NCI-H1694 treated with DMSO at 0.1 percent for 48 hours (cell line): ENCODE data around the gene AQP9.
A peak's percentile ranks its signal among the peaks of the same experiment; 100 is the strongest.

Source experiments
- DNase-seq: peaks from one replicate; lab custom pipeline; 2025; lab: John Stamatoyannopoulos, UW

AQP9 gene

DNA sequence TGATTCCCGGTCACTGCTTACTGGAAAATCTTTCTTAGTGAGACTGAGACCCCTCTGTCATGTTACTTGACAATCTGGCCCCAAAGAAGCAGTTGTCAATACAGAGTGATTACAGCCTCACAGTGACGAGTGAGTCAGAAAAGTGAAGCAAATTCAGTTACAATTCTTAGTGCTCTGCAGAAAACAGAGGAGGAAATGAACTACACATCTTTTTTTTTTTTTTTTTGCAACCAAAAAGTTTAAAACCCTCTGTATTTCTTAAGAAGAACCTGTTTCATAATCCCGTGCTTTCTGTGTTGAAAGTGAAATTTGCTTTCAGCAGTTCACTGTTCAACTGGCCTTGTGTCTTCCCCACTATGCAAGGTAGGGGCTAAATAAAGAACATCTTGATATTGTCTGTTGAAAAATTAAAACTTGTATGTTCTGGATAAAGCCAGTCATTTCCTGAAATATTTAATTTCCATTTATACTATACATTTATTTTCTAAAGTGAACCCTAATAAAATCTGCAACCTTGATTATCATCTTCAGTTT, 1.9 kb downstream of the AQP9 start:
- DNase-seq = no peak

DNA sequence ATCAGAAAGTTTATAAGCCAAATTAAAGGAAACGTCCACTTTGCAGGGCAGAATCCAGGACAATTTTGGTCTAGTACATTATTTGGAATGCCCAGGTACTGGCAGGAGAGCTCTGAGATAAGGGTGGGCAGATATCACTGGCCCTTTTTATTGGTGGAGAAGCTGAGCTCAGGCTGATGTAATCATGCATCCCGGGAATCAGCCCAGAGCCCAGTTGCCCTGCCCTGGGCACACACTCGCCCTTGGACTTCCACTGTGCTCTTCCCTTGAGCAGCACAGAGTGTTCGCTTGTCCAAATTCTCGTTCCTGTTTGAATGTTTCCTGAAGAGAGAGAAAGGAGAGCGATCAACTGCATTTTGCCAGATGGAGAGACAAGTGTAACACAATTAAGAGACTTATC, 3.7 kb downstream of the AQP9 start:
- DNase-seq = no peak

DNA sequence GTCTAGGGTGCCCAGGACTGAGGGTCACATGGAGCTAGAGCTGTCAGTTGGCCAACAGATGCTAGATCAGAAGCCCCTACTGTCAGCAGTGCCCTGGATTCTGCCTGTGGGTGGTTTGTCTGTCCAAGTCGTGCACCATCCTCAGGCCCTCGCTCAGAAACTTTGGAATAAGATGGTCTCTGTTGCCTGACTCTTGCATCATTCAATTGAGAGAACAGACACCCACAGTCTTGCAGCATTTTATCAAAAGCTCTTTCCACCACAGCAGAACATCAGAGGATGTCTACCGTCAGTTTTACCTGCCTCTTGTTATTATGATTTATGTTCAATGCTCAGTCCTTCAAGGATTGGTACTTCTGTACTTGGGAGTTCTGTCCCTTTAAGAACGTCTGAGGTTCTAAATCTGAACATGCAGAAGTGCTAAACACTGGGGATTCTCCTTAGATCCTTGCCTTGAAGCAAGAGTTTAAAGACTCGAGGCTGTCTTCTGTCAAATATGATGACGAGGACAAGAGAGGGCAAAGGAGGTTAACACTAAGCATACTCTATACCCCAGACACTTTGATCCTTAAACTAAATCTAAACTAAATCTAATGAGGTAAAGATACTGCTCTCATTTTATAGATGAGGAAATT, 4.8 kb downstream of the AQP9 start:
- no peak for DNase-seq

DNA sequence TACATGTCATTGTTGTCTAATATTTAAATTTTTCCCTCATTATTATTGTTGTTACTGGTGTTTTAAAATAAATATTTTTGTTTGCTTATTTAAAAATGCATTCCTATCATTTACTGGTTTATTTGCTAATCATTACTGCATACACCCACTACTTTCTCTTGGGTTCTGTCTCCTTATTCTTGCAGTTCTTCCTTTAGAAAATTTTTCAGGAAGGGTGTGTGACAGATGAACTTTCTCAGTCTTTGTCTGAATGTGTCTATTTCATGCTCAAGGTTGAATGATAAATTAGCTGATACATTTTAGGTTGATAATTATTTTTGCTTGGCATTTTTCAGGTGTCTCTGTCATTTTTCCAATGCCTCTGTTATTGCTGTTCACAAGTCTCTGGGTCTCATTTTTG, 7.4 kb downstream of the AQP9 start:
- DNase-seq = no peak

DNA sequence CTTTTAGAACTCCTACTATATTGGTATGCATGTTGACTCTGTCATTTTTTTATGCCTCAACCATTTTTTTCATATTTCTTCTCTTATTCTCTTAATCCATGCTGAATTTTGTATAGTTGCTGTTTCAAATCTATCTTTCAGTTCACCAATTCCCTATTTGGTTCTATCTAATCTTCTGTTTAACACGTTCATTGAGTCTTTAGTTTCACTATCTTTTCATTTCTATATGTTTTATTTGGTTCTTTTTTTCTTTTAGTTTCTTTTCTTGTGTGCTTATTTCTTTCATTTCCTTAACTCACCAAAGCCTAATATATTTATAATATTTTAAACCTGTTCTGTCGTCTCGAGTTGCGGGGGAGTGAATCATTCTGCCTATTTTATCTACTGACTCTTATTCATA, 8.0 kb downstream of the AQP9 start:
- DNase-seq = no peak

DNA sequence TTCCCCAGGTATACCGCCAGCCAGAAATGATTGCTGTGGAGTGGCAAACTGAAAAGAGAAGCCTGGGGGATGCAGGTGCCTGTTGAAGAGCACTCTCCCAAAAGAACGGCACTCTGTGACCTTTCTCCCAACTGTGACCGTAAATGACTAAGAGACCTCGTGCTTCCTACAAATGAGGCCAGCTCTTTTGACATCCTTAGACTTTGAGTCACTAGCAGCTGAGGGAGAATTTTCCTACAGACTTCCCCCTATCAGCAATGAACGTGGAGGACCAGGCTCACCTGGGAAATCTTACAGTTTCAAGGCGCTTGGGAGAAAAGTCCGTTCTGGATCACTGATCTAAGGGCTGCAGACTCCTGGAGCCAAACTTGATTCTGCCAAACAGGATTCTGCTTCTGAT, 8.6 kb downstream of the AQP9 start:
- DNase-seq = no peak

DNA sequence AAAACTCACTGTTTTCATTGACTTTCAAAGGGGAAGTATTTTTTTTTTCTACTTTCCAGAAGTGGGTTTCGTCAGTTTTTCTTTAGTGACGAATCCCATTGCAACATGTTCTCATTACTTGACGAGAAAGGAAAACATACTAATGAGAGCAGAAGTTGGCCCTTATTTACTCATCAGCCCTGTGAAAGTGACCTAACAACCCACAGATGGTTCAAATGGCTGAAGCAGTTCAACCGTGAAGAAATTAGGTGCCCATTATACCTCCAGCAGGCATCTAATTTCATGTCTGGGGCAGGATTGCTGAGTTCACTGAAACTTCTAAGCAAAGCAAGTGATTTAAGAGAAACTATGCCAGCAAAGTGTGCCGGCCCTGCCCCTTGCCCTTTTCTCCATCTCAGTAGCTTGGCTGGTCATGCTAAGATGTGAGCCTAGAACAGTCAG, 9.0 kb downstream of the AQP9 start:
- DNase-seq = no peak

DNA sequence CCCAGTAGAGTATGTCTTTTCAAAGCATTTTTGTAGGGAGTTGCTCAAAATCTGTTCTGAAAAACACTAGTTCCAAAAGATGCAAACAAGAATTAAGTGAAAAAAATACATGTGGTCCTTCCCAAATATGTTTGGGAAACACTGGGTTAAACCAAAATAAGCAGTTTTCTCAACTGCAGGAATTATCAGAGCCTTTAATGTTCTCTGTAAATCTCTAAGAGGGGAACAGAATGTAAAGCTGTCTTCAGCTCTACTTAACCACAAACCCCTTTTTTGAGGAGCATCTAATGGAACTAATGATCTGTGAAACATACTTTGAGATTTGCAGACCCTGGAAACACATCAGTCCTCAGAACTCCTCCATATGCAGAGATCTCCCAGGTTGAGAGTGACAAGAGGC, 9.9 kb downstream of the AQP9 start:
- no peak for DNase-seq

DNA sequence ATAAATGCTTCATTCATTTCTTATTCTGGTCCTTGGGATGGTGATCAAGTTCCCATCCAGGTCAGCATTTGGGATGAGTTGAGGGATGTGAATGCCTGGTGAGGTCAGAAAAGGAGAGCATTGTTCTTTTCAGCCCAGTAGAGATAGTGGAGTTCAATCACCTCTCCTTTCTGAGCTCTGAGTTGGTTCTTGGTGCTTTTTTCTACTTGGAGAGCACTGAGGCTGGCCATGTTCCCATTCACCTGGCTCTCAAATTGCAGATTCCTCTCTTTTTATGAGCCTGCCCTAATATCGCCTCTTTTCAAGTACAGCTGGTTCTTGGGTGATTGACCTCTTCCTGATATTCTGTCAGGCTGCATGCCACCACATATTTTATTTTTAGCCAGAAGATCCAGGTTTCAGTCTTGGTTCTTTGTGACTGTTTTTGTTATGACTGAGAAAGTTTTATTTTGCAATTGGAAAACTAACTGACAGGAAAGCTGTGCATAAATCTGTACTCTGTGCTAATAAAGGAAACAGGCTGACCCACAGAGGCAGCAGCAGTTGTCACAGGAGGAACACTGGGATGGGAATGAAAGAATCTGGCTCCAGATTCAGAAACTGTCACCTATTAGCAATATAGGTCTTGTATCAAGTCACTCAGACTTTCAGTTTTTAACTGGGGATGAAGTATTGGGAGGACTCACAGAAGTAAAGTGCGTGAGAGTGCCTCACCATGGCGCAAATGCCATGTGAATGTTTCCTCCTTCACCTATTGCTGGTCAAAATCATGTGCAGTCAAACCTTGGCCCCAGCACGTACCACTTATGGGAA, 10.7 kb downstream of the AQP9 start:
- DNase-seq = no peak

DNA sequence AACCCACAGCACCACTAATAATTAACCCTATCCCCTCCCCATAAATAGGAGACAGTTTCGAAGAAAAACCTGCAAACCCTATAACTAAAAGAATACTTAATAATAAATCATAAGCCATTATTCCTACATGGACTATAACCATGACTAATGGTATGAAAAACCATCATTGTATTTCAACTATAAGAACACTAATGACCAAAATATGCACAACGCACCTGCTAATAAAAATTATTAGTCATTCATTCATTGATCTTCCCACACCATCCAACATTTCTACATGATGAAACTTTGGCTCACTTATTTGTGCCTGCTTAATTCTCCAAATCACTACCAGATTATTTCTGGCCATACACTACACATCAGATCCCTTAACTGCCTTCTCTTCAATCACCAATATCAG, 16.6 kb downstream of the AQP9 start:
- no peak for DNase-seq

DNA sequence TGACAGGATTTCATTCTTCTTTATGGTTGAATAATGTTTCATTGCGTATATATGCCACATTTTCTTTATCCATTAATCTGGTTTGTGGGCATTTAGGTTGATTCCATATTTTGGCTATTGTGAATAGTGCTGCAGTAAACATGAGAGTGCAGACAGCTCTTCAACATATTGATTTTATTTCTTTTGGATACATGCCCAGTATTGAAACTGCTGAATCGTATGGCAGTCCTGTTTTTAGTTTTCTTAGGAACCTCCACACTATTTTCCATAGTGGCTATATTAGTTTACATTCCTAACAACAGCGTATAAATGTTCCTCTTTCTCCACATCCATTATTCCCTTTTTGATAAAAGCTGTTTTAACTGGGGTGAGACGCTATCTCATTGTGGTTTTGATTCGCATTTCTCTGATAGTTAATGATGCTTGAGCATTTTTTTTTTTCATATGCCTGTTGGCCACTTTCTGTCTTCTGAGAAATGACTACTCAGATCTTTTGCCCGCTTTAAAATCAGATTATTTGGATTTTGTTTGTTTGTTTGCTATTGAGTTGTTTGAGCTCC, 21.7 kb downstream of the AQP9 start:
- no peak for DNase-seq

DNA sequence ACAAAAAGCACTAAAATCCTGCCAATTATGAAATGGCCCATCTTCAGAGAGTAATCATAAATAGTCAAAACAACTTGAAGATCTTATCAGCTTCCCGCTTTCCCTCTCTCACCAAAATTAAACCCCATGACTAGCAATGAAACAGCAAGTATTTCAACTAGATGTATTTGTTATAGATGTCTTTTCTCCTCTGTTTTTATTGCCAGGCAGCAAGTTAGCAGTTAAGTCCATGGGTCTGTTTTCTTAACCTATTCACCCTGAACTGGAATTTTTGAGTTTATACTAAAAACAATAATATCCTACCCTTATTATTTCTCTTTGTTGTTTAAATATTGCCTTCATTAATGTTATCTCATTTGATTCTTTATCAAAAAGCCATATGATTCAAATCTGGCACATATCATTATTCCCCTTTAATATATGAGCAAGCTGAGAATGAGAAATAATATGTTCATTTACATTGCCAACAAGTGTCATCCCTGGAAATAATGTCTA, 23.3 kb downstream of the AQP9 start:
- DNase-seq = no peak

DNA sequence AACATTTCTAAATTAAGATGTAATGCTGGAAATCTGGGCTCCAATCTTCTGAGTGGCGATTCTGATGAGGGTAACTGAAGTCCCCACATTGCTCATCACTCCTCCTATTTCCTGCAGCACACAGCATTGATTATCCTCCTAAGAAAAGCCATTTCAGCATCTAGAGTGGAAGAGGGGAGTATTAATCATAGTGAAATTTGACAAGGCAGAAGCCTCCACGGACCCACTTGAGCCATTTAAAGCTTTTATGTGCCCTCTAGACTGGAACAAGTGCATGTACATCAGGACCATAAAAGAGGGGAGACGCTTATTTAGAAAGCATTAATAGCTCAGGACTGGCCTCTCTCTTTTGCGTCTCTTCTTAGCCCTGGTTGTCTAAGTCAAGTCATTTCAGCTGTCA, 25.8 kb downstream of the AQP9 start:
- no peak for DNase-seq

DNA sequence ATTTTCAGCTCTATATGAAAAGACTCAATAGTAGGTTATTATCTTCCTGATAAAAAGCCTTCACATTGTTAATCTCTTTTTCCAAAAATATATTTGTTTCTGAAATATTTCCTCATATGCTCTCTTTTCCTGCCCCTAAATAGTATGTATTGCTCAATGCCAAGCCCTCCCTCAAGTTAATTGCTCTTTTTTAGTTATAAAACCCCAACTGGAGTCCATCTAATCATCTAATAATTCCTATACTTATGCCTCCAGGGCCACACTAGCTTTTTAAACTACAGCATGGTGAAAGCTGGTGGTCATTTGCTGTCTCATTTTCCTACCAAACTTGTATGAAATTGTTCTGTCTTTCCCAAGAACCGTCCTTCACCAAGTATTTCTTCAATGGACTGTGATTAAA, 26.7 kb downstream of the AQP9 start:
- DNase-seq = no peak

DNA sequence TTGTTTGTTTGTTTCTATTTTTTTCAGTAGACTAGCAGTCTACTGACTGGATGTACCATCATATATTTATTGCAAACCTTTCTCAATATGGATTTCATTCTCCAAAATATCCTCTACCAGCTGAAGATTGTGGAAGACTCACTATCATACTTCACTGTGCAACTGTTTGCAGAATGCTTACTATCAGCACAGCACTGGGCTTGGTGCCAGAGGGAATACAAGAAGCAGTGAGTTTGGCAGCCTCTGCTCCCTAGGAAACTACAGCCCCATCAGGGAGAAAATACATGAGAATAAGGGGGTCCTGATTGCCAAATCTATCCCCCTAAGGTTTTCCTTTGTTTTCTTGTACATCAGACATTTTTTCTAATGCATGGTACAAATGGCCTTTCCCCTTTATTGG, 27.5 kb downstream of the AQP9 start:
- peak; percentile 14 for DNase-seq

DNA sequence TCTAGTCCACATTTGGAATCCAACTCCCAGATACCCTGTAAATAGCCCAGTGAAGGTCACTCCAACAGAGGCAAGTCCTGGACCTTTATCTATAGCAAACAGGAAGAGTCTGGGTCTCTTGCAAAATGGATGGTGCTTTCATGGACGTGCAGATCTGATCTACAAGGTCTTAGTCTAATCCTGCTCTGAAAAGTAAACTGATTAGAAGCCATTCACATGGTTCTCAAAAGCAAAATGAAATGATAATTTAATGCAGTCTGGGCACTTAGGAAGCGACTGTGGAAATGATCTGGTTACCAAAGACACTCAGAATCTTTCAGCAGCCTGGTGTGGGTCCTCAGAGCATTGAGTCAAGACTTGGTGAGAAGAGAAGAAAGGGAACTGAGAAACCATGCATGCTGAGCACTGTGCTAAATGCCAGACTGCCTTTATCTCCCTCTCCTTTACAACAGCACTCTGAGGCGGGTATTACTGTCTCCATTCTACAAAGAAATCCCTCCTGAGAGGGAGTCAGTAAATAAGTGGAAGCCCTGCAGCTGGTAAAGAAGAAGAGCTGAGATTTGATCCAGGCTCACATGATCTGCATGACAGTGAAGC, 29.0 kb downstream of the AQP9 start:
- DNase-seq = no peak

DNA sequence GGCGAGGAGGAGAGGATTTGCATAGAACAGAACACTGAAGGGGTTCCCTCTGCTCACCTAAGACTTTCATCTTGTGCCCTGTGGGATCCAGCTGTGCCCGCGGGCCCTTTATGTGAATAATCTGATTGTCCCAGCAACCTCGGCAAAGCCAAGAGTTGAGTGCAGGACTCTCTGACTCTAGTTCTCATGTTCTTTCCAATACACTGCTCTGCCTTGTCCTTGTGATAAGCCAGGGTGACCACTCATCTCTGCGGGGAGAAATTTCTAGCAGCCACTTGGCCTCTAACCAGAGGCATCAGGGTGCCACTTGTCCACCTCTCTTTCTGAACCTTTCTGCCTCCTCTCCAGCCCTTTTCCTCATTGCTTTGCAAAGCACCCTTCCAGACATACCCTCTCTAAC, 31.8 kb downstream of the AQP9 start:
- no peak for DNase-seq

DNA sequence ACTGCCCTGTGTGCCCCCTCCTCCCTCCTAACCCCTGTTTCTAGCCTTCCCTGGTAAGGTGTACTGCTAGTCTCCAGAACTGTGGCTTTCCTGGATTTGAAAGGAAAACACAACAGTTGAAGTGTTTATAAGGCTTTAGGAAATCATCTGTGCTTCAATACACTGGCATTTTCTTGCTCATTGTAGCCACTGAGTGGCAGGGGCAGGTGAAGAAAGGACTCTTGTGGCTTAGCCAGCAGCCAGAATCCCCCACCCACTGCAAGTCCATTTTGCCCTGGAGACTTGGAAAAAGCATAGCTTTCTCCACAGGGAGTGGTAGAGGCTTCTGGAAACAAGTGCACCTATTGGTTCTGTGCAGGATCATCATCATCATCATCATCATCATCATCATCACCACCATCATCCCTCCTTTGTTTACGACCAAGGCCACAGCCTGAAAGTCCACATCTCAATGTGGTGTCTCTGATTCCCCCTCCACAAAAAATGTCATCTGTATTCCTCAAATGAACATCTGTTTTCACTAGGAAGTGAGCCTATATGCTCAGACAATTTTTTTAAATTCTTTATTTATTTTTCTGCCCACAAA, 33.4 kb downstream of the AQP9 start:
- no peak for DNase-seq

DNA sequence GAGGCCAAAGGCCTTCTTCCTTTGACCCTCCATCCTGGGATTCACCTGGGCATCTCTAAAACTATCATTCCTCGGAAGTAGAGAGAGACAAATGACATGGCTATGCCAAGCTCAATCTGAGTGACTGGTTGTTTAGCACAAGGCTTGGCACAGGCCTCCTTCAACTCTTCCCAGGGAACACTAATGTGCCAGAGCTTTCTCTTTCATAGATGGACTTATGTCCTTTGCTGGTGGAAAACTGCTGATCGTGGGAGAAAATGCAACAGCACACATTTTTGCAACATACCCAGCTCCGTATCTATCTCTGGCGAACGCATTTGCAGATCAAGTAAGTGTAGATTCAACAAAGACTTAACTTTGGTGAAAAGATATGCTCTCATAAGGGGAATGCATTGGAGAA, 36.5 kb downstream of the AQP9 start:
- DNase-seq = no peak

DNA sequence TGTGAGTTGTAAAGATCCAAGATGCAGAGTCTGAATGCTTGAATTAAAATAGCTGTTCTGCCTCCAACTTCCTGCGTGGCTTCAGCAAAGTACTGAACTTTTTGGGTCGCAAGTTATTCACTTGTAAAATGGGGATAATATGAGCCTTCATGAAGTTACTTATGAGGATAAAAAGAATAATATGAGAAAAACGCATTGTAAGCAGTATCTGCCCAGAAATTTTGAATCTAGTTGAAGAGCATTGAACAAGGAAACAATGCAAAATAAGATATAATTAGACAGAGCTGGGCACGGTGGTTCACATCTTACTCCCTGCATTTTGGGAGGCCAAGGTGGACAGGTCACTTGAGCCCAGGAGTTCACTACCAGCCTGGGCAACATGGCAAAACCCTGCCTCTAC, 37.8 kb downstream of the AQP9 start:
- no peak for DNase-seq

DNA sequence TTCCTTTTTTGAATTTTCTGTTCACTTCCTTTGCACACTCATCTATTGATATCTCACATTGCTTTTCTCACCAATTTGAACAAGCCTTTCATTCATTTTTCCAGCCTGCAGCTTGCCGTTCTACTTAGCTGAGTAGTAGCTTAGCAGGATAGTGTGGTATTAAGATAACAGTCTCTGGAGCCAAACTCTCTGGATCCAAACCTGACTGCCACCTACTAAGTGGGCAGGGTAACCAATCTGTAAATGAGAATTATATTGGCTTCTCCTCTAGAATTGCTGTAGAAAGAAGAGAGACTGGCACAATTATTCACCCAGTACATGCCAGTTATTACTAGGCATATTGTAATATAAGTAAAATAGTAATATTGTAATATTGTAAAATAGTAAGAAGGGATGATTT, 40.5 kb downstream of the AQP9 start:
- DNase-seq = no peak

DNA sequence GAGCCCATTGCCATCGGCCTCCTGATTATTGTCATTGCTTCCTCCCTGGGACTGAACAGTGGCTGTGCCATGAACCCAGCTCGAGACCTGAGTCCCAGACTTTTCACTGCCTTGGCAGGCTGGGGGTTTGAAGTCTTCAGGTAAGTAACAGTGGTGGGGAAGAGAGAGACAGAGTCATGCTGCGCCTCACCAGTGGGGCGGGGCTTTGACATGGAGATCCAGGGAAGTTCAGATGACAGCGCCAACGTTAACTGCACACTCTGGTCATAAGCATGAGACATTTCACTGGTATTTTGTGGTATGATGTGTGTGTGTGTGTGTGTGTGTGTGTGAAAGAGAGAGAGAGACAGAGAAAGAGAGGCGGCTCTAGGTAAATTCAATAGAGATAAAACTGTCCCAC, 41.0 kb downstream of the AQP9 start:
- no peak for DNase-seq
